ENCODE results near the gene MYRFL.
A peak's percentile ranks its signal among the peaks of the same experiment; 100 is the strongest.

Gene MYRFL

GRCh38 chr12:69898236-69898635 is 73.2 kb downstream of the MYRFL start (continued):
- TF ChIP-seq, protein P1, sequence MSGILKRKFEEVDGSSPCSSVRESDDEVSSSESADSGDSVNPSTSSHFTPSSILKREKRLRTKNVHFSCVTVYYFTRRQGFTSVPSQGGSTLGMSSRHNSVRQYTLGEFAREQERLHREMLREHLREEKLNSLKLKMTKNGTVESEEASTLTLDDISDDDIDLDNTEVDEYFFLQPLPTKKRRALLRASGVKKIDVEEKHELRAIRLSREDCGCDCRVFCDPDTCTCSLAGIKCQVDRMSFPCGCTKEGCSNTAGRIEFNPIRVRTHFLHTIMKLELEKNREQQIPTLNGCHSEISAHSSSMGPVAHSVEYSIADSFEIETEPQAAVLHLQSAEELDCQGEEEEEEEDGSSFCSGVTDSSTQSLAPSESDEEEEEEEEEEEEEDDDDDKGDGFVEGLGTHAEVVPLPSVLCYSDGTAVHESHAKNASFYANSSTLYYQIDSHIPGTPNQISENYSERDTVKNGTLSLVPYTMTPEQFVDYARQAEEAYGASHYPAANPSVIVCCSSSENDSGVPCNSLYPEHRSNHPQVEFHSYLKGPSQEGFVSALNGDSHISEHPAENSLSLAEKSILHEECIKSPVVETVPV (CRISPR knock-in tag; IDR thresholded peaks at IDR 0.05), result no peak

- TF ChIP-seq SNAI2 (CRISPR knock-in tag; IDR thresholded peaks at IDR 0.05) (peak; percentile 39; the same call in 1 of the 2 replicates), POU6F1 (CRISPR knock-in tag; IDR thresholded peaks at IDR 0.05; ENCODE audit: borderline replicate concordance, low read depth) (no peak)
- ATAC-seq, result peak; percentile 88
Observed at GRCh38 chr12:69900720-69901131, 75.7 kb downstream of the MYRFL start.

DNA sequence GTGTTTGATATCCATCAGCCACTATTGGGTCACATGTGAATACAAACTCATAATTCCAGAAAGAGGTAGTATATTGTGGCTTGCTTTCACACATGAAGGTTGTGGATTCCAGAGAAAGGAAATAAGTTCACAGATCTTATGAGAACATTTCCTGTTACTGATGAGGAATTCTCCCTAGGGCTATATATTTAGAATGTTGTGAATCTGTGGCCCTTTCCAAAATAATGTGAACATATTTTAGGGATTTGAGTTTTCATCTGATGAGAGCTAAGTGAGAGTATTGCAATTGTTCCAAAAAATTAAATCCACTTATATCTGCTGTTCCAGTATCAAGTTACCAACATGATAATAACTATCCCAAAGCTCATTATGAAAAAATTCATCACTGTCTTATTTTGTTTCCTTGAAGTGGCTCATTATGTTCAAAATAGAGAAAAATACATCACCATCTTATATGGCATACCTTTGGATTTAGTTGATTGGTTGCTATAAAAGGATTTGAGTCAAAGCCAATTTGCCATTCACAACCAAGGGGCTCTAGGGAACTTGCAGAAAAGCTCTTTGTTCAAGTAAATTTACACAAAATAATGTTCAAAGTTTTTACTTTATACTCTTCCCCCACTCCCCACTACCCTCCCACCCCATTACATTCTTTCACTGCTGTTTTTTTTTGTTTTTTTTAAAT is 76.3 kb downstream of the MYRFL start:
- ATAC-seq, result no peak
- TF ChIP-seq, protein P1 (CRISPR knock-in tag; IDR thresholded peaks at IDR 0.05), result no peak
- TF ChIP-seq TCF4 (CRISPR knock-in tag; IDR thresholded peaks at IDR 0.05; ENCODE audit: borderline replicate concordance) (no peak), ZC3H10 (CRISPR knock-in tag; IDR thresholded peaks at IDR 0.05) (no peak), CSDC2 (CRISPR knock-in tag; IDR thresholded peaks at IDR 0.05) (no peak), TSHZ2 (CRISPR knock-in tag; IDR thresholded peaks at IDR 0.05) (no peak), ZNF70 (CRISPR knock-in tag; IDR thresholded peaks at IDR 0.05) (no peak), ZFP30 (CRISPR knock-in tag; IDR thresholded peaks at IDR 0.05) (no peak), RARB (CRISPR knock-in tag; IDR thresholded peaks at IDR 0.05) (no peak), SNAI2 (CRISPR knock-in tag; IDR thresholded peaks at IDR 0.05) (no peak), ZNF565 (CRISPR knock-in tag; conservative IDR thresholded peaks at IDR 0.05; ENCODE audit: low read depth) (no peak), ARNTL (CRISPR knock-in tag; IDR thresholded peaks at IDR 0.05; ENCODE audit: borderline replicate concordance, low read depth) (no peak), TOX (CRISPR knock-in tag; IDR thresholded peaks at IDR 0.05; ENCODE audit: borderline replicate concordance) (no peak), ISL1 (CRISPR knock-in tag; IDR thresholded peaks at IDR 0.05) (no peak), GLIS3 (CRISPR knock-in tag; IDR thresholded peaks at IDR 0.05) (no peak), ZFP3 (CRISPR knock-in tag; IDR thresholded peaks at IDR 0.05) (no peak), ESRRG (CRISPR knock-in tag; IDR thresholded peaks at IDR 0.05) (no peak), ZNF8 (CRISPR knock-in tag; IDR thresholded peaks at IDR 0.05) (no peak)

DNA sequence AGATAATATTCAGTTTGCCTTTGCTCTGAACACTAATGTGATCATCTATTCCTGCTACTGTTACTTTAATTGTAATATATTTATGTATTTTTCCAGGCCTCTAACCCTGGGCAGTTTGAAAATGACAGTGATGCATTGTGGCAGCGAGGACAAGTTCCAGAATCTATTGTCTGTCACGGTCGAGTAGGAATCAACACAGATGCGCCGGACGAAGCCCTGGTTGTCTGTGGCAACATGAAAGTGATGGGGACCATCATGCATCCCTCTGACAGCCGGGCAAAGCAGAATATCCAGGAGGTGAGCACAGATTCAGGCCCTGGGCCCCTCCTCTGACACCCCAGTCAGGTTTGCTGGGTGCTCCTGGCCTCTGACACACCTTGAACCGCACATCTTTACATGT is 78.5 kb downstream of the MYRFL start:
- TF ChIP-seq OSR1 (CRISPR knock-in tag; IDR thresholded peaks at IDR 0.05) (no peak), ZFP3 (CRISPR knock-in tag; IDR thresholded peaks at IDR 0.05) (no peak), PPARA (CRISPR knock-in tag; IDR thresholded peaks at IDR 0.05; ENCODE audit: borderline replicate concordance) (no peak), PATZ1 (CRISPR knock-in tag; IDR thresholded peaks at IDR 0.05; ENCODE audit: borderline replicate concordance) (no peak), GLIS3 (CRISPR knock-in tag; IDR thresholded peaks at IDR 0.05) (no peak), SNAI2 (CRISPR knock-in tag; IDR thresholded peaks at IDR 0.05) (no peak)
- TF ChIP-seq, protein P2, sequence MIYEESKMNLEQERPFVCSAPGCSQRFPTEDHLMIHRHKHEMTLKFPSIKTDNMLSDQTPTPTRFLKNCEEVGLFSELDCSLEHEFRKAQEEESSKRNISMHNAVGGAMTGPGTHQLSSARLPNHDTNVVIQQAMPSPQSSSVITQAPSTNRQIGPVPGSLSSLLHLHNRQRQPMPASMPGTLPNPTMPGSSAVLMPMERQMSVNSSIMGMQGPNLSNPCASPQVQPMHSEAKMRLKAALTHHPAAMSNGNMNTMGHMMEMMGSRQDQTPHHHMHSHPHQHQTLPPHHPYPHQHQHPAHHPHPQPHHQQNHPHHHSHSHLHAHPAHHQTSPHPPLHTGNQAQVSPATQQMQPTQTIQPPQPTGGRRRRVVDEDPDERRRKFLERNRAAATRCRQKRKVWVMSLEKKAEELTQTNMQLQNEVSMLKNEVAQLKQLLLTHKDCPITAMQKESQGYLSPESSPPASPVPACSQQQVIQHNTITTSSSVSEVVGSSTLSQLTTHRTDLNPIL (CRISPR knock-in tag; IDR thresholded peaks at IDR 0.05; ENCODE audit: low read depth), result no peak
- no peak; the same call in 2 of the 3 replicates for ATAC-seq
